A549 treated with Hydrocortisone at 1 μM for 4 hours (cell line): Measurements from ENCODE around the gene CNNM2. TPM values are rescaled to one million over a fixed set of nuclear protein-coding genes. Genes with fewer than 3 reads are reported as not detected.

ENCODE experiments used
- total RNA-seq: library from RNA; stranded (reverse); fragments of 200-300 nt; extraction: Qiagen RNA extraction; gene quantifications from 5 replicates; pipeline ENCODE4 v1.2.3, GENCODE V29; 2022

The CNNM2 gene
- 4.1 to 5.5 TPM (median 4.4 TPM) in 5 replicates for total RNA-seq

GRCh38 chr10:102917962-102918816, at the start of gene CNNM2:
Gene CNNM2 (plus strand): TSS chr10:102918294. CDS start chr10:102918481, 187 bp downstream.

GRCh38 chr10:102869258-102870198, 48.6 kb upstream of the CNNM2 start, which contains the start of gene AS3MT:
Gene AS3MT (plus strand): TSS chr10:102869470. CDS start chr10:102869593, 123 bp downstream.

Other genes with a start within 250 kb of the CNNM2 start
- 13.2 to 15.4 TPM (median 14.6 TPM) in 5 replicates for gene ARL3, start 203.9 kb upstream of the CNNM2 start, total RNA-seq
- gene SFXN2, start 203.7 kb upstream of the CNNM2 start, total RNA-seq: 3.0 to 4.1 TPM (median 3.4 TPM) in 5 replicates
- gene WBP1L, start 174.3 kb upstream of the CNNM2 start, total RNA-seq: 23.6 to 29.5 TPM (median 26.9 TPM) in 5 replicates
- gene CYP17A1, start 80.9 kb upstream of the CNNM2 start, total RNA-seq: not detected in 5 replicates
- 22.3 to 25.3 TPM (median 22.6 TPM) in 5 replicates for gene BORCS7, start 64.0 kb upstream of the CNNM2 start, total RNA-seq
- gene AS3MT, start 48.8 kb upstream of the CNNM2 start, total RNA-seq: 3.0 to 4.3 TPM (median 3.9 TPM) in 5 replicates